HG03039 (cell line): ENCODE data around the gene RMI1.
"Not testable (repeated sequence)": the region's sequence is repeated elsewhere in the genome, so short reads cannot be mapped to it uniquely, and the experiment has no call there.

Source experiments
- ATAC-seq: cut with Tn5 transposase; IDR thresholded peaks from one replicate; pipeline ENCODE4 v1.9.1; 2021; ENCODE audit warnings: mild to moderate bottlenecking, moderate library complexity; ENCODE audit not compliant: unreplicated experiment

Gene RMI1

DNA sequence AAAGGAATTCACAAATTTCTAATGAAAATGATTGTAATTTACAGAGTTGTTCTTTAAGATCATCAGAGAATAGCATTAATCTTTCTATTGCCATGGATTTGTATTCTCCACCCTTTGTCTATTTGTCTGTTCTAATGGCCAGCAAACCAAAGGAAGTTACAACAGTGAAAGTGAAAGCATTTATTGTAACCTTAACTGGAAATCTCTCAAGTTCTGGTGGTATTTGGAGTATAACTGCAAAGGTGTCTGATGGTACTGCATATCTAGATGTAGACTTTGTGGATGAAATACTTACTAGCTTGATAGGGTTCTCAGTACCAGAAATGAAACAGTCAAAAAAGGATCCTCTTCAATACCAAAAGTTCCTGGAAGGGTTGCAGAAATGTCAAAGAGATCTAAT is 21.7 kb downstream of the RMI1 start:
- no peak for ATAC-seq

DNA sequence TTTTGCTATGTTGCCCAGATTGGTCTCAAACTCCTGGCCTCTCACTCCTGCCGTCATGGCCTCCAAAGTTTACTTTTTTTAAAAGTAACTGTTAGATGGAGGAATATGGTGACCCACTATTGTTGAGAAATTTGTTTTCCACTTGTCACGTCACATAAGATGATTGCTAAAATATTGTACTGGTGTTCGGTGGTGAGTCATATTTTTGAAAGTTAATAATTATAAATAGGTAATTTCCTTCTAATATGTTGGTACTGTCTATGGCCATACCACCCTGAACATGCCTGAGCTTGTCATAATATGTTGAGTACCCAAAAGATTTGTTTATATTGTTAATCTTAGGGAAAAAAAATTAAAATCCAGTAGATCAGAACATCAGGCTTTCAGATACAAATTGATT is 22.6 kb downstream of the RMI1 start:
- ATAC-seq, result no peak

DNA sequence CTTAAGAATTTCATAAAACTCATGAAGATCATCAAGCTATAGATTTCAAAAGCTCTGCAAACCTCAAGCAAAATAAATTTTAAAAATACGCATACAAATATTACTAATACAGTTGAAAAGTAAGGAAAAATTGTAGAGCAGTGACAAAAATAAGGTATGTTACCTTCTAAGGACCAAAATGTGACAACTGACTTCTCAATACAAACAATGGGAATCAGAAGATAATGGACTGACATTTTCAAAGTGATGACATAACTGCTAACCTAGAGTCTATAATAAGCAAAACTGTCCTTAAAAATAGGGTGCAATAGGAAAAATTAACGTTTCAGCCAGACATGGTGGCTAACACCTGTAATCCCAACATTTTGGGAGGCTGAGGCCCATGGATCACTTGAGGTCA is 27.1 kb downstream of the RMI1 start:
- no peak for ATAC-seq

DNA sequence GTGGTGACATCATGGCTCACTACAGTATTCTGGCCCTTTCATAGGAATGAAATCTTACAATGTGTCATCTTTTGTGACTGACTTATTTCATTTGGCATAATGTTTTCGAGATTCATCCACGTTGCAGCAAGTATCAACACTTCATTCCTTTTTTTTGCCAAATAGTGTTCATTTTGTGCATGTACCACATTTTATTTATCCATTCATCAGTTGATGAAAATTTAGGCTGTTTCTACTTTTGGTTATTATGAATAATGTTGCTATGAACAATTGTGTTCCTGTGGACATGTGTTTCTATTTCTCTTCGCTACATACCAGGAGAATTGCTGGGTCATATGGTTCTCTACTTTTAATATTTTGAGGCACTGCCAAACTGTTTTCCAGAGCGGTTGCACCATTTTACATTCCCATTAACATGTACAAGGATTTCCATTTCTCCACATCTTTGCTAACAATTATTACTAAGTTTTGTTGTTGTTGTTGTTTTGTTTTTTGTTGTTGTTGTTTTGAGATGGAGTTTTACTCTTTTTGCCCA is 43.5 kb downstream of the RMI1 start:
- ATAC-seq, result no peak

DNA sequence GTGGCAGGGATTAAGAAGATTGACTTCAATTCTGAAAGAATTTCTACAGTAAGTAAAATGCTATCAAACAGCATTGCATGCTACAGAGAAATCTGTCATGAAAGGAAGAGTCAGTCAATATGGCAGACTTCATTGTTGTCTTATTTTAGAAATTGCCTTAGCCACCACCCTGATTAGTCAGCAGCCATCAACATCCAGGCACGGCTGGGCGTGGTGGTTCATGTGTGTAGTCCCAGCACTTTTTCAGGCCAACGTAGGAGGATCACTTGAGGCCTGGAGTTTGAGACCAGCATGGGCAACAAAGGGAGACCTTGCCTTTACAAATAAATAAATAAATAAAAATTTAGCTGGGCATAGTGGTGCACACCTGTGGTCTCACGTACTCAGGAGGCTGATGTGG is 46.6 kb downstream of the RMI1 start:
- ATAC-seq, result no peak

- no peak for ATAC-seq
Measured at GRCh38 chr9:84031534-84031933, 50.9 kb downstream of the RMI1 start.

GRCh38 chr9:84041857-84042256 is 61.3 kb downstream of the RMI1 start:
- not testable (repeated sequence) for ATAC-seq

DNA sequence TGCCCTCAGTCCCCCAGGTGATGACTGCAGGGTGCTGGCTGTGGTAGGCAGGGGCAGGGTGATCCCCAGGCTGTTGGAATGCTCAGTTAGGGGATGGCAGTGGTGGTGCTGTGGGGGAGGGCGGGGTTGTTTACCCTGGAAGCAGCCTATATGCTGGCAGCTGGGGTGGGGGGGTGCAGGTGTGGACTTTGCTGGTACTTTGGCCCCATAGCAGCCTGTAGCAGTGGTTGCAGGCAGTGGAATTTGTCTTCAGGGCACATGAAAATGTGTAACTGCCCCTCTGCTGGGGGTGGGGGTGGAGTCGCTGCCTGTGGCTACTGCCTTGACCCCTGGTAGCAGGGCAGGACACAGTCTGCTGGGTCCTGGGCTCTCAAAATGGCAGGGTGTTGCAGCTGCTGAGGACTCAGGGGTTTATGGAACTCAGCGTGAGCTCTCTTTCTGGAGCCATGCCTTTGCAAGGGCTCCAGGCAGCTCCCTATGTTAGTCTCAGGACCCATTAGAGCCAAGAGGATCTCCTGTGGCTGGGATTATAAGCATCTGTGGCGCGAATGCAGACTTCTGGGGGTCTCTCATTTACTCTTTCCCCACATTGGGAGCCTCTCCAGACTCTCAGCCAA is 65.0 kb downstream of the RMI1 start:
- no peak for ATAC-seq
